ENCODE measurements around the gene EEIG1. TPM values are rescaled to one million over a fixed set of nuclear protein-coding genes. Genes with fewer than 3 reads are reported as not detected.

The EEIG1 gene
- total RNA-seq, 1 donor from 2014 or later: 8.9 TPM

- no peaks in the 10 kb centered on the region for H3K27me3 ChIP-seq (ENCODE audit: control insufficient read depth in 3 of 3, insufficient read depth in 3 of 3, low read length in 3 of 3)
- H3K27ac ChIP-seq (ENCODE audit: low read depth, low read length): no peak overlapping the region
- peaks cover 7 to 40% (median 26%) of the 10 kb centered on the region in 3 donors for H3K4me1 ChIP-seq (ENCODE audit: control insufficient read depth in 3 of 3, insufficient read depth in 3 of 3, low read length in 3 of 3)
- no peaks in the 10 kb centered on the region for H3K36me3 ChIP-seq (ENCODE audit: control insufficient read depth in 3 of 3, insufficient read depth in 3 of 3, low read length in 3 of 3)
- H3K9ac ChIP-seq (ENCODE audit: low read depth in 1 of 3, low read length in 3 of 3): no peak overlapping the region
- H3K4me3 ChIP-seq (ENCODE audit: low read length in 3 of 3): no peak overlapping the region
- H3K9me3 ChIP-seq (ENCODE audit: control insufficient read depth in 3 of 3, low read length in 3 of 3): no peaks in the 10 kb centered on the region
Observed at GRCh38 chr9:127985011-127985410, 4.2 kb upstream of the EEIG1 start.

DNA sequence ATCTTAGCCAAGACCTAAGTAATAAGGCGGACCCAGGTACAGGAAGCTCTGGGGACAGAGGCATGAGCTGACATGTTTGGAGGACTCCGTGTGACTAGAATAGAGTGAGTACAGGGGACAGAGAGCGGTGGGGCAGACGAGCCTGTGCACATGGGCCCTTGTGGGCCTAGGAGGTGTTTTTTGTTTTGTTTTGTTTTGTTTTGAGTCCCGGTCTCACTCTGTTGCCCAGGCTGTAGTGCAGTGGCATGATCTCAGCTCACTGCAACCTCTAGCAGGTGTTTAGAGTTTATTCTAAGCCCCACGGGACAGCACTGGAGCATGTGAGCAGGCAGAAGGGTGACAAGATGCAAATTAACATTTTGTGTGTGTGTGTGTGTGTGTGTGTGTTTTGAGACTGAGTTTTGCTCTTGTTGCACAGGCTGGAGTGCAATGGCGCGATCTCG lies 3.1 kb upstream of the EEIG1 start:
- Histone ChIP-seq H3K27me3 (ENCODE audit: control insufficient read depth in 3 of 3, insufficient read depth in 3 of 3, low read length in 3 of 3) (no peaks in the 10 kb centered on the region), H3K36me3 (ENCODE audit: control insufficient read depth in 3 of 3, insufficient read depth in 3 of 3, low read length in 3 of 3) (no peaks in the 10 kb centered on the region), H3K4me1 (ENCODE audit: control insufficient read depth in 3 of 3, insufficient read depth in 3 of 3, low read length in 3 of 3) (peaks cover 19 to 48% (median 34%) of the 10 kb centered on the region in 3 donors), H3K27ac (ENCODE audit: low read depth, low read length) (peak overlapping the region; percentile 51), H3K9me3 (ENCODE audit: control insufficient read depth in 3 of 3, low read length in 3 of 3) (no peaks in the 10 kb centered on the region), H3K9ac (ENCODE audit: low read depth in 1 of 3, low read length in 3 of 3) (no peak overlapping the region), H3K4me3 (ENCODE audit: low read length in 3 of 3) (no peak overlapping the region)

DNA sequence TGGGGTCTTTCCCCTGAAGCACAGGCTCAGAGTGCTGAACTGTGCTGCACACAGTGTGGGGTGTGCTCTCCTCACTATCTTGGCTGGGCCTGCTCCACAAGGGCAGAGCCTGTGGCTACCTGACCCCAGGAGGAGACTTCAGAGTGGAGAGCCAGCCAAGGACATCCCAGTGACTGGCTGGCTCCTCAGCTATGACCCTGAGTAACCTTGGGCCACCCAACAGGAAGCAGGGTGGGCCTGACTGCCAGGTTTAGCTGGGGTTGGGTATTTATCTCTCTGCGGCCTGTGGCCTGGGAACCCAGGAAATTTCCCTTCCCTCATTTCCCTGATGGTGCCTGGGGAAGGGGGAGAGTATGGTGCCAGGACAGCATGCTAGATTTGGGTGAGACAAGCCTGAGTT lies 2.1 kb upstream of the EEIG1 start:
- Histone ChIP-seq H3K4me3 (ENCODE audit: low read length in 3 of 3) (no peak overlapping the region), H3K9ac (ENCODE audit: low read depth in 1 of 3, low read length in 3 of 3) (peak overlapping the region in 2 of 3 donors; percentile 20 to 40), H3K27me3 (ENCODE audit: control insufficient read depth in 3 of 3, insufficient read depth in 3 of 3, low read length in 3 of 3) (no peaks in the 10 kb centered on the region), H3K36me3 (ENCODE audit: control insufficient read depth in 3 of 3, insufficient read depth in 3 of 3, low read length in 3 of 3) (no peaks in the 10 kb centered on the region), H3K27ac (ENCODE audit: low read depth, low read length) (no peak overlapping the region), H3K4me1 (ENCODE audit: control insufficient read depth in 3 of 3, insufficient read depth in 3 of 3, low read length in 3 of 3) (peaks cover 28 to 51% (median 40%) of the 10 kb centered on the region in 3 donors), H3K9me3 (ENCODE audit: control insufficient read depth in 3 of 3, low read length in 3 of 3) (no peaks in the 10 kb centered on the region)

GRCh38 chr9:127981559-127982121 lies 851 bp upstream of the EEIG1 start:
- peak overlapping the region; percentile 85 for H3K27ac ChIP-seq (ENCODE audit: low read depth, low read length)
- H3K36me3 ChIP-seq (ENCODE audit: control insufficient read depth in 3 of 3, insufficient read depth in 3 of 3, low read length in 3 of 3): no peaks in the 10 kb centered on the region
- no peaks in the 10 kb centered on the region for H3K9me3 ChIP-seq (ENCODE audit: control insufficient read depth in 3 of 3, low read length in 3 of 3)
- H3K9ac ChIP-seq (ENCODE audit: low read depth in 1 of 3, low read length in 3 of 3): peak overlapping the region; percentile 73 to 95 (median 93)
- peaks cover 40 to 56% (median 45%) of the 10 kb centered on the region in 3 donors for H3K4me1 ChIP-seq (ENCODE audit: control insufficient read depth in 3 of 3, insufficient read depth in 3 of 3, low read length in 3 of 3)
- no peaks in the 10 kb centered on the region for H3K27me3 ChIP-seq (ENCODE audit: control insufficient read depth in 3 of 3, insufficient read depth in 3 of 3, low read length in 3 of 3)
- peak overlapping the region; percentile 68 to 84 (median 77) for H3K4me3 ChIP-seq (ENCODE audit: low read length in 3 of 3)

DNA sequence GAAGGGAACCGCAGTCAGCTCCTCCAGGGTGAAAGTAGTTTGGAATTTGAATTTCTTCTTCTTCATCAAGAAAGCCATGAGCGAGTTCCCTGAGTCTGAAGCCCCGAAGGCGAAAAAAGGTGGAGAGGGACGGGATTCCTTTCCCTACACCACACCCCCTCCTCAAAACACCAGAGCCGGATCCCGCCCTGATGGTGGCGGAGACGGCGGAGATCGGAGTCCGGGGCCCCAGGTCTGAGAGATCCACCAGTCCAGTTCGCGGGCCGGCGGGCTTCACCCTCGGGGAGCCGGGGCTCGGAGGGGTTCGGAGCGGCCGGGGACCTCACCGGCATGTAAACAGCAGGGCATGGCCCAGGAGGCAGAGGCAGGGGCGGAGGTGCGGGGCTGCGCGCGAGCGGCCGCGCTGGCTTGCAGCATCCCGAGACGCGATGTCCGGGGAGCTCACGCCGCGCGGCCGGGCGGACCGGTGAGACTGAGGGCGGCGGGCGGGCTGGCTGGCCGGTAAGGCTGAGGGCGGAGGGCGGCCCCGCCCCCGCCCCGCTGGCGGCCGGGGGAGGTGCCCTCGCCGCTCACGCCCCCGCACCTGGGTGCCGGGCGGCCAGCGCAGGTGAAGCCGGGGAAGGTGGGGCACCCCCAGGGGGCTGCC lies 606 bp downstream of the EEIG1 start:
- Histone ChIP-seq H3K4me1 (ENCODE audit: control insufficient read depth in 3 of 3, insufficient read depth in 3 of 3, low read length in 3 of 3) (peaks cover 54 to 70% (median 59%) of the 10 kb centered on the region in 3 donors), H3K9me3 (ENCODE audit: control insufficient read depth in 3 of 3, low read length in 3 of 3) (no peaks in the 10 kb centered on the region), H3K36me3 (ENCODE audit: control insufficient read depth in 3 of 3, insufficient read depth in 3 of 3, low read length in 3 of 3) (no peaks in the 10 kb centered on the region), H3K9ac (ENCODE audit: low read depth in 1 of 3, low read length in 3 of 3) (peak overlapping the region; percentile 51 to 85 (median 80)), H3K27me3 (ENCODE audit: control insufficient read depth in 3 of 3, insufficient read depth in 3 of 3, low read length in 3 of 3) (no peaks in the 10 kb centered on the region), H3K27ac (ENCODE audit: low read depth, low read length) (peak overlapping the region; percentile 58), H3K4me3 (ENCODE audit: low read length in 3 of 3) (peak overlapping the region; percentile 79 to 82 (median 81))

DNA sequence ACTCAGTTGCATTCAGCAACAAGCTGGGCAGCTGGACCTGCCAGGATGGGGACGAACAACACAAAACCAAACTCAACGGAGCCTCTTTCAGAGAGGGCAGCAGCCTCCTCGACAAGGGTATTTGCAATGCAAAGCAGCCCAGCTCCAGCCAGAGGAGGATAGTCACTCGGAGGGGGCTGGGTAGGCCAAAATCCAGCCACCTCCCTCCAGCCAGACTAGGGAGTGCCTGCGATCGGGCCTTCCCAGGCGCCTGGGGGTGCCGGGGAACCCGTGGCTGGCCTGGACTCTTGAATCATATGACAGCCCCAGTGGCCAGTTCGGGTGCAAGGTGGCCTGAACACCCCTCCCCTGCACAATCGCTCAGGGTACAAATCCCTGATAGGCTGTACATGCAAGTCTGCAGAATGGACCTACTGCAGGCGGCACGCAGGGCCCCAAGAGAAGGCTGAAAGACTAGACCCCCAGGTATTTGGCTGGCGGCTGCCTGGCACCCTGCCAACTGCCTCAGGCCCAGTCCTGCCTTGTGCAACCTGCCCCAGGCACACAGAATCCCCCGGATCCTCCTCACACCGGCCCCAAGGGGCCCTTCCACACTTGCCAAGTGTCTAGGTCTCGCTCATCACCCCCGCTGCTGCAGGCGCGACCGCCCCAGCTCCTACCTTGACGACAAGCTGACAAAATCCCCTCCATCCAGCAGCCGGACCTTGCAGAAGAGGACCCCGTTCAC lies 1.3 kb downstream of the EEIG1 start:
- Histone ChIP-seq H3K36me3 (ENCODE audit: control insufficient read depth in 3 of 3, insufficient read depth in 3 of 3, low read length in 3 of 3) (no peaks in the 10 kb centered on the region), H3K9ac (ENCODE audit: low read depth in 1 of 3, low read length in 3 of 3) (peak overlapping the region; percentile 48 to 85 (median 80)), H3K4me1 (ENCODE audit: control insufficient read depth in 3 of 3, insufficient read depth in 3 of 3, low read length in 3 of 3) (peaks cover 61 to 77% (median 66%) of the 10 kb centered on the region in 3 donors), H3K4me3 (ENCODE audit: low read length in 3 of 3) (peak overlapping the region; percentile 79 to 82 (median 81)), H3K27me3 (ENCODE audit: control insufficient read depth in 3 of 3, insufficient read depth in 3 of 3, low read length in 3 of 3) (no peaks in the 10 kb centered on the region), H3K27ac (ENCODE audit: low read depth, low read length) (peak overlapping the region; percentile 58), H3K9me3 (ENCODE audit: control insufficient read depth in 3 of 3, low read length in 3 of 3) (no peaks in the 10 kb centered on the region)

DNA sequence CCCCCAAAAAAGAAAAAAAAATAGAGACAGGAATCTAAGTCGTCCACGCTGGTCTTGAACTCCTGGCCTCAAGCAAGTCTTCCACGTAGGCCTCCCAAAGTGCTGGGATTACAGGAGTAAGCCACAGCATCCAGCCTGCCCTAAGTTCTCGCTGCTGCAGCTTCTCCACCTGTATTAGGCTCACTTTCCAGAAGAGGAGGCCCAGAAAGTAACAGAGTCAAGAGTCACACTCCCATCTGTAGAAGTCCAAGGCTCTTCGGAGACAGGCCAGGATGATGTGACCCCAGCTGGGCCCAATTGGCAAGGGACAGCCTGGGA lies 1.8 kb downstream of the EEIG1 start:
- Histone ChIP-seq H3K4me1 (ENCODE audit: control insufficient read depth in 3 of 3, insufficient read depth in 3 of 3, low read length in 3 of 3) (peaks cover 66 to 82% (median 71%) of the 10 kb centered on the region in 3 donors), H3K9ac (ENCODE audit: low read depth in 1 of 3, low read length in 3 of 3) (peak overlapping the region; percentile 48 to 85 (median 80))

GRCh38 chr9:127977884-127978647 lies 2.7 kb downstream of the EEIG1 start:
- Histone ChIP-seq H3K9me3 (ENCODE audit: control insufficient read depth in 3 of 3, low read length in 3 of 3) (no peaks in the 10 kb centered on the region), H3K9ac (ENCODE audit: low read depth in 1 of 3, low read length in 3 of 3) (peak overlapping the region; percentile 61 to 80 (median 68)), H3K27ac (ENCODE audit: low read depth, low read length) (peak overlapping the region; percentile 5), H3K4me3 (ENCODE audit: low read length in 3 of 3) (peak overlapping the region; percentile 29 to 52 (median 31)), H3K4me1 (ENCODE audit: control insufficient read depth in 3 of 3, insufficient read depth in 3 of 3, low read length in 3 of 3) (peaks cover 75 to 85% (median 80%) of the 10 kb centered on the region in 3 donors), H3K27me3 (ENCODE audit: control insufficient read depth in 3 of 3, insufficient read depth in 3 of 3, low read length in 3 of 3) (no peaks in the 10 kb centered on the region), H3K36me3 (ENCODE audit: control insufficient read depth in 3 of 3, insufficient read depth in 3 of 3, low read length in 3 of 3) (no peaks in the 10 kb centered on the region)

More for the DNA sequence above, 1.8 kb downstream of the EEIG1 start:
- H3K36me3 ChIP-seq (ENCODE audit: control insufficient read depth in 3 of 3, insufficient read depth in 3 of 3, low read length in 3 of 3): no peaks in the 10 kb centered on the region
- H3K4me3 ChIP-seq (ENCODE audit: low read length in 3 of 3): peak overlapping the region; percentile 79 to 82 (median 81)
- H3K9me3 ChIP-seq (ENCODE audit: control insufficient read depth in 3 of 3, low read length in 3 of 3): no peaks in the 10 kb centered on the region
- no peak overlapping the region for H3K27ac ChIP-seq (ENCODE audit: low read depth, low read length)
- no peaks in the 10 kb centered on the region for H3K27me3 ChIP-seq (ENCODE audit: control insufficient read depth in 3 of 3, insufficient read depth in 3 of 3, low read length in 3 of 3)

DNA sequence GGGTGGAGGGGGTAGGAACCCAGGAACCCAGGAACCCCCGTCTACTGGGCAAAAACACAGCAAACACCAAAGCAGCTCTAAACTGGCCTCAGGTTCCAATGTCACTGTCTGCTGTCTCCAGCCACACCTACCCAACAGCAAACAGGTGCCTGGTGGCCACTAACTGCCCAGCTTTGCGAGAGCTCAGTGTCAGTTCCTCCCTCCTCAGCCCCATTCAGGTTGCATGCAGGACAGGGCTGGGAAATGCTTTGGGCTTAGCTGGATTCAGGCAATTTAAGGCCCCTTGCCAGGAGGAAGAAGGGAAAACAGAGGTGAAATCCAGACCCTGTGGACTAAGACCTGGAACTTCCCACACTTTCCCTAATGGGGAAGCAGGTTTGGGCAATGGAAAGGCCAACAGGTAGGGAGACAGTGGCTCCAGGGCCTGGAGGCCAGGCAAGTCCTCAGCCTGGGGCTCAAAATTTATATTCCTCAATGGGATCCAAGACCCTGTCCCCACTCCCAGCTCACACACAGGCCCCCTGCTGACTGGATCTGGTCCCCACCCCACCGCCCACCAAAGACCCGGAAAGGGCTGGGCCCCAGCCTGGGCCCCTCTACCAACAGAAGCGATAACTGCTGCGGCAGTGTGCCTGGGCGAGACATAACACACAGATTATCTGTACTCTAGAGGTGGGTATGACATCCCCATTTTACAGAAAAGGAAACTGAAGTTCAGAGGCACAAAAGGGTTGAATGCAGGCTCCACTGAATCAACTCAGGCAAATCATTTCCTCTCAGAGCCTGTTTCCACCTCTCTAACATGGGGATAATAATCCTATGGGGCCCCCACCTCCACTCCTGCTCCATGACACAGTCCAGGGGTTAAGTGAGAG lies 3.5 kb downstream of the EEIG1 start:
- no peaks in the 10 kb centered on the region for H3K27me3 ChIP-seq (ENCODE audit: control insufficient read depth in 3 of 3, insufficient read depth in 3 of 3, low read length in 3 of 3)
- peak overlapping the region in 1 of 3 donors; percentile 68 for H3K9ac ChIP-seq (ENCODE audit: low read depth in 1 of 3, low read length in 3 of 3)
- peak overlapping the region in 2 of 3 donors; percentile 29 to 52 for H3K4me3 ChIP-seq (ENCODE audit: low read length in 3 of 3)
- peaks cover 83 to 85% (median 84%) of the 10 kb centered on the region in 3 donors for H3K4me1 ChIP-seq (ENCODE audit: control insufficient read depth in 3 of 3, insufficient read depth in 3 of 3, low read length in 3 of 3)
- no peaks in the 10 kb centered on the region for H3K36me3 ChIP-seq (ENCODE audit: control insufficient read depth in 3 of 3, insufficient read depth in 3 of 3, low read length in 3 of 3)
- peak overlapping the region; percentile 5 for H3K27ac ChIP-seq (ENCODE audit: low read depth, low read length)
- H3K9me3 ChIP-seq (ENCODE audit: control insufficient read depth in 3 of 3, low read length in 3 of 3): no peaks in the 10 kb centered on the region
